Cardiac septum (tissue), 1 donor: ENCODE measurements around the gene PUS7. TPM values are rescaled to one million over a fixed set of nuclear protein-coding genes. Genes with fewer than 3 reads are reported as not detected.

Experiments used
- DNase-seq: peaks from one replicate; pipeline ENCODE4 v3.0.0-alpha.2; 2020; ENCODE audit warnings: low spot score
- intact Hi-C: fragments of 100-400 bp; cut with DNase I; formaldehyde crosslinking; loops from one replicate; pipeline ENCODE4 v1.14.0; 2022
- total RNA-seq: library from RNA; stranded (reverse); fragmentation: NEBNext Ultra II Directional; extraction: Animal tissue kit (Norgen Biotek cat#: 25700); gene quantifications from one replicate; pipeline ENCODE4 v1.2.1, GENCODE V29; 2021
- donor health status: DM: no; HTN: no; CAD: no.

PUS7 gene
- total RNA-seq, 1 donor from 2014 or later: 6.6 TPM

- intact Hi-C loops: no loop called here
- DNase-seq: no peak
Measured at GRCh38 chr7:105512415-105512814, 9.7 kb downstream of the PUS7 start.

GRCh38 chr7:105502173-105502572, 19.9 kb downstream of the PUS7 start:
- intact Hi-C loops: no loop called here
- no peak for DNase-seq

GRCh38 chr7:105497016-105497415, 25.1 kb downstream of the PUS7 start:
- DNase-seq: no peak
- intact Hi-C loops: no loop called here

GRCh38 chr7:105496521-105496920, 25.6 kb downstream of the PUS7 start:
- no peak for DNase-seq
- intact Hi-C loops: no loop called here

- DNase-seq: no peak
- intact Hi-C loops: no loop called here
Measured at GRCh38 chr7:105493923-105494315, 28.2 kb downstream of the PUS7 start.

- no peak for DNase-seq
- intact Hi-C loops: no loop called here
Measured at GRCh38 chr7:105493196-105493922, 28.7 kb downstream of the PUS7 start.

- intact Hi-C loops: loop anchor here (2.0 kb wide), 1 partner anchor 337 kb away; no protein-coding TSS in a partner anchor
Measured at GRCh38 chr7:105489409-105489808, 32.7 kb downstream of the PUS7 start.

GRCh38 chr7:105487579-105488571, 34.2 kb downstream of the PUS7 start:
- DNase-seq: no peak
- intact Hi-C loops: loop anchor here (2.0 kb wide), 1 partner anchor 335 kb away; no protein-coding TSS in a partner anchor

More at GRCh38 chr7:105489409-105489808, 32.7 kb downstream of the PUS7 start:
- DNase-seq: no peak

- no peak for DNase-seq
- intact Hi-C loops: no loop called here
Measured at GRCh38 chr7:105480931-105481330, 41.1 kb downstream of the PUS7 start.

GRCh38 chr7:105478606-105479005, 43.5 kb downstream of the PUS7 start:
- DNase-seq: no peak
- intact Hi-C loops: no loop called here

- DNase-seq: no peak
- intact Hi-C loops: no loop called here
Measured at GRCh38 chr7:105477908-105478307, 44.2 kb downstream of the PUS7 start.

- intact Hi-C loops: no loop called here
- no peak for DNase-seq
Measured at GRCh38 chr7:105474045-105474444, 48.0 kb downstream of the PUS7 start.

- intact Hi-C loops: no loop called here
- DNase-seq: no peak
Measured at GRCh38 chr7:105473163-105473562, 48.9 kb downstream of the PUS7 start.

- intact Hi-C loops: no loop called here
- DNase-seq: no peak
Measured at GRCh38 chr7:105470846-105471245, 51.2 kb downstream of the PUS7 start.

GRCh38 chr7:105470090-105470489, 52.0 kb downstream of the PUS7 start:
- DNase-seq: no peak
- intact Hi-C loops: no loop called here

- intact Hi-C loops: no loop called here
- DNase-seq: no peak
Measured at GRCh38 chr7:105462765-105463420, 59.2 kb downstream of the PUS7 start.

GRCh38 chr7:105461518-105461917, 60.6 kb downstream of the PUS7 start:
- no peak for DNase-seq
- intact Hi-C loops: no loop called here

GRCh38 chr7:105457619-105458225, 64.3 kb downstream of the PUS7 start:
- intact Hi-C loops: no loop called here
- no peak for DNase-seq

- intact Hi-C loops: no loop called here
- no peak for DNase-seq
Measured at GRCh38 chr7:105454921-105455320, 67.2 kb downstream of the PUS7 start.
